ENCODE measurements around the gene IL20. TPM values are rescaled to one million over a fixed set of nuclear protein-coding genes. Genes with fewer than 3 reads are reported as not detected.

Gene IL20
- not detected in 2 replicates for total RNA-seq (2014; rRNA removed; shearing (Covaris generic))

GRCh38 chr1:206864939-206865671 lies at the start of gene IL20:
IL20 (plus strand) TSS chr1:206865623; CDS start chr1:206865853, 230 bp downstream.
- peak; percentile 72 for DNase-seq (ENCODE audit: low read depth)

- DNase-seq (ENCODE audit: low read depth): peak; percentile 32
Measured at GRCh38 chr1:206816390-206817287, 48.8 kb upstream of the IL20 start.

- no peak for DNase-seq (ENCODE audit: low read depth)
Measured at GRCh38 chr1:206821493-206821892, 43.9 kb upstream of the IL20 start.

GRCh38 chr1:206823727-206824126 lies 41.7 kb upstream of the IL20 start:
- no peak for DNase-seq (ENCODE audit: low read depth)

- no peak for DNase-seq (ENCODE audit: low read depth)
Measured at GRCh38 chr1:206824331-206824730, 41.1 kb upstream of the IL20 start.

- DNase-seq (ENCODE audit: low read depth): peak; percentile 42
Measured at GRCh38 chr1:206826394-206826793, 39.0 kb upstream of the IL20 start.

GRCh38 chr1:206828061-206828460 lies 37.4 kb upstream of the IL20 start:
- no peak for DNase-seq (ENCODE audit: low read depth)

GRCh38 chr1:206828765-206829164 lies 36.7 kb upstream of the IL20 start:
- no peak for DNase-seq (ENCODE audit: low read depth)

- no peak for DNase-seq (ENCODE audit: low read depth)
Measured at GRCh38 chr1:206829282-206829681, 36.1 kb upstream of the IL20 start.

GRCh38 chr1:206829875-206830274 lies 35.5 kb upstream of the IL20 start:
- no peak for DNase-seq (ENCODE audit: low read depth)

- DNase-seq (ENCODE audit: low read depth): no peak
Measured at GRCh38 chr1:206831650-206832049, 33.8 kb upstream of the IL20 start.

GRCh38 chr1:206832352-206832880 lies 33.0 kb upstream of the IL20 start:
- no peak for DNase-seq (ENCODE audit: low read depth)

- no peak for DNase-seq (ENCODE audit: low read depth)
Measured at GRCh38 chr1:206833106-206833680, 32.2 kb upstream of the IL20 start.

GRCh38 chr1:206833801-206834200 lies 31.6 kb upstream of the IL20 start:
- DNase-seq (ENCODE audit: low read depth): no peak

GRCh38 chr1:206834217-206834616 lies 31.2 kb upstream of the IL20 start:
- DNase-seq (ENCODE audit: low read depth): no peak

GRCh38 chr1:206834711-206835110 lies 30.7 kb upstream of the IL20 start:
- no peak for DNase-seq (ENCODE audit: low read depth)

- DNase-seq (ENCODE audit: low read depth): no peak
Measured at GRCh38 chr1:206835186-206835585, 30.2 kb upstream of the IL20 start.

GRCh38 chr1:206836111-206836510 lies 29.3 kb upstream of the IL20 start:
- peak; percentile 30 for DNase-seq (ENCODE audit: low read depth)

GRCh38 chr1:206839006-206839560 lies 26.3 kb upstream of the IL20 start:
- DNase-seq (ENCODE audit: low read depth): peak; percentile 23

- peak; percentile 91 for DNase-seq (ENCODE audit: low read depth)
Measured at GRCh38 chr1:206839857-206840256, 25.6 kb upstream of the IL20 start.

- DNase-seq (ENCODE audit: low read depth): no peak
Measured at GRCh38 chr1:206841609-206842323, 23.7 kb upstream of the IL20 start.
